HL-60 (cell line): ENCODE data around the gene PWWP2B.

Source experiments
- CTCF ChIP-seq: IDR thresholded peaks from one replicate; pipeline ENCODE4 v1.5.1; 2011; ENCODE audit warnings: low read length, control low read depth, inconsistent platforms; ENCODE audit not compliant: insufficient read depth
- GABPA ChIP-seq: IDR thresholded peaks from 2 replicates; pipeline ENCODE4 v1.6.1; 2012; ENCODE audit warnings: low read depth
- POLR2AphosphoS5 ChIP-seq: IDR thresholded peaks from 2 replicates; pipeline ENCODE4 v1.6.1; 2012; ENCODE audit warnings: low read depth

GRCh38 chr10:132390170-132390920, 6.7 kb upstream of the PWWP2B start:
- TF ChIP-seq CTCF (no peak), POLR2AphosphoS5 (no peak), GABPA (no peak)
